ENCODE measurements around the gene FGF8.

Gene FGF8

GRCh38 chr10:101781984-101782810 is 6.3 kb upstream of the FGF8 start:
- DNase-seq (ENCODE audit: low read depth) = no peak

DNA sequence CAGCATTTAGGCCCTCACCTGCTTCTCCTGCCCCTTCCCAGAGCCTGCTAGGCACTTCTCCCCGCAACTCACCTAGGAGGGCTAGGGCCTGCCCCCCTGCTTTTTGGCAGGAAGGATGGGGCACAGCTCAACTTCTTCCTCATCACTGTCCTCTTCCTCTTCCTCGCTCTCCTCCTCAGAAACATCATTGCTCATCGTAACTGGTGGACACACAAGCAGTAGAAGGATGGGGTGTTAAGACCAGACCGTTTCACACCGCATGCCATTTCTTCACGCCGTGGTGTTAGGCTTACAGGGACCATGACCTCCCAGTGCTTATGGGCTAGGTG is 5.7 kb upstream of the FGF8 start:
- DNase-seq (ENCODE audit: low read depth) = no peak

DNA sequence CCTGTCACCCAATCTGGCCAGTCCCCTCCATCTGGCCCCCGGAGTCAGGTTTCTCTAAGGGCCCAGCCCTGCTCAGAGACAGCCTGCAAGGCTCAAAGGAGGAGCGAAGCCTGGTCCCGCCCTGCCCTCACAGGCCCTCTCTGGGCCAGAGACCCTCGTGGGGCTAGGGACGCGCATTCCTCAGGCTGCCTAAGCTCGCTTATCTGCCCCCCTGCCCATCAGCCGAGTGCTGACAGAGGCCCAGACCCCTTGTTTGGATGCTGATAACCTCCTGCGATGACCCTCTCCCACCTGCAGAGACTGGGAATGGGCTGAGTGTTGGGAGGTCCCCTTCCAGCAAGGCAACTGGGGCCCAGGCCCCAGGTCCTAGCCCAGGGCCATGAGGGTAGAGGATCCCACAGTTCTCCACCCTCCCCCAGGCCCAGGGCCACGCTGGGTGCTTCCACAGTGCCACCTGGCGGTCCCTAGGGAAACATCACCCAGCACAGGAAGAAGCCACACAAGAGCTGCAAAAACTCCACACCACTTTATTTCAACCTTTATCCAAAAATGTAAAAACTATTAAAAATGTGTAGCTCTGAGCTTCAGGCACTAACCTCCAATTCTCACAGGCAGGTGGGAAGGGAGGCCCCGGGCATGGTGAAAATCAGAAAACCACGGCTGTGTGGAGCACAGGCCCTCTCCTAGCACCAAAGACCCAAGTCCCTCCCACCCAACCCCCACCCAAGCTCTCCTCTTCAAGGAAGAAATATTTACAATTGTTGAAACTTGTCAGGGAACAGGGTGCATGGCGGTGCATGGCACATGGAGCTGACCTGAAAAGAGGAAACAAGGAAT is 5.1 kb upstream of the FGF8 start:
- DNase-seq (ENCODE audit: low read depth) = peak; percentile 38

DNA sequence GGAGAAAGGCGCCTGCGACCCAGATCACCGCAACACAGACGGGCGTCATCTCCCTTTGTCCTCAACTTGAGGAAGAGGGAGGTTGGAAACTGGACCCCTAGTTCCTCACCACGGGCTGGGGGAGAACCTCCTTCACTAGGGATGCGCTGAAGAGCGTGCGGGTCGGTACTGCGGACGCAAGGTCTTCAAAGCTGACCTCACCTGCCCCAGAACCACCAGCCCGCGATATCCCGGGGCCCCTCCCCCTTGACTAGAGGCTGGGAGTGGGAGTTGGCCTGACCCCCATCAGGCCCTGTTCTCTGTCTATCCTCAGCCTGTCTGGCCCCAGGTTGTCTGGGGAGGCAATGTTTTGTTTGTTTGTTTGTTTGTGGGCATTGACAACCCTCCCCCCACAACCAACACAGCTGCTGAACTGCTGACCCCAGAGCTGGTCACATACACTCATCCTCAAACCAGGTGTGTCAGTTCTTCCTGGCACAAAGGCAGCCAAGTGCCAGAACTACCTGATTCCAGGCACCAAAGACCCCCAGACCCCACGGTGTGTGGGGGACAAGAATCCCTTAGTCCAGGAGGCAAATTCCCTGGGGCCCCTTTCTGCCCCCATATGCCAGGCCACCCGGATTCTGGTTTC is 4.4 kb upstream of the FGF8 start:
- no peak for DNase-seq (ENCODE audit: low read depth)

- DNase-seq (ENCODE audit: low read depth) = peak; percentile 40
These were observed 3.8 kb upstream of the FGF8 start for GRCh38 chr10:101779544-101780186.

- DNase-seq (ENCODE audit: low read depth) = peak; percentile 43
These were observed 3.0 kb upstream of the FGF8 start for GRCh38 chr10:101778781-101779543.

GRCh38 chr10:101778151-101778780 is 2.4 kb upstream of the FGF8 start:
- DNase-seq (ENCODE audit: low read depth) = no peak

- DNase-seq (ENCODE audit: low read depth) = no peak
These were observed 1.8 kb upstream of the FGF8 start for GRCh38 chr10:101777619-101778145.

DNA sequence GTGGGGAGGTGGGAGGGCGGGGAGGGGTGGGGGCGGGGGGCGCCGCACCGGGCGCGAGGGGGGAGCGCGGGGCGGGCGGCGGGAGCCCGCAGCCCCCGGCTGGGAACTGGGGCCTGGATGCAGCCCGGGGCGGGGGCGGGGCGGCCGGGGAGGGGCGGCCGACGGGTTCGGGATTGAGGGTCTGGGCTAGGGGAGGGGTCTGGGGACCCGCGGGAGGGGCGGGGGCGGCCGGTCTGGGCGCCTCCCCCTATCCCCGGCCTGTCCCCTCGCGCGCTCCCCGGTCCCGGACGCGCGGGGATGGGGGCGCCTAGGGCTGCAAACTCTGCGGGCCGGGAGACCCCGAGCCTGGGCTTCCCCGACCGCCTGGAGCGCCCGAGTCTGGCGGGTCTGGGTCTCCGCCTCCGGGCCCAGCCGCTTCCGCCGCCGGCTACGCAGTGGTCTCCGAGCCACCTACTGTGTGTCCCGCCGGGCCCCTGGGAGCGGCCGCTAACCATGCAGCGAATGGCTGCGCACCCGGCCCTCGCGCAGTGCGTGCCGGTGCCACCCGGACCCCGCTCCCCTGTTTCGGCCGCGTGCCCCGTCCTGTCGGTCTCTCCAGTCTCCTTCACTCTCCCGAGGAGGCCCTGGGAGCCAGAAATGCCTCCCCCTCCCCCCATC is 375 bp upstream of the FGF8 start:
- DNase-seq (ENCODE audit: low read depth) = no peak

DNA sequence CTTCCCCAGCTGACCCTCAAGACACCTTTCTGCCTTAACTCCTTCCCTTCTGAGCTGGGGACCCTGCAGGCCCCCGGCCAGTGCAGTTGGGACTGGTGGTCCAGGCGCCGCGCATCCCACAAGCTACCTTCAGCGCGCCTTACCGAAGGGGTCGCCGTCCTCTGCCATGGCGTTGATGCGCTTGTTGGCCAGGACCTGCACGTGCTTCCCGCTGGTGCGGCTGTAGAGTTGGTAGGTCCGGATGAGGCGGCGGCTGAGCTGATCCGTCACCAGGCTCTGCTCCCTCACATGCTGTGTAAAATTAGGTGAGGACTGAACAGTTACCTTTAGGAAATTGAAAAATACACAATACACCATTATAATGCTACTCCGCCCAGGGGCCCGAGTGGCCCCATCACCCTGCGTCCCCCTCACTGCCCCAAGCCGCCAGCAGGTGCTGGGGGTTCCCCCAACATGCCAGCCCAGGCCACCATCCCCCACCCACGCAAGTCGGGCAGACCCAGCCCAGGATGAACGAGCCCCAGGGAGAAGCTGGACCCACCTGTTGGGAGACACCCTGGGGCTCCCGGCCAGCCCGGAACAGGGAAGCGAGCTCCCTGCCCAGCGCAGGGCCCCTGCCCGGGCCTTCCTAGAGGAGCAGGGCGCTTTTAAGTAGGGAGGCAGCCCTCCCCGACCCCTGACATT is 1.2 kb downstream of the FGF8 start:
- no peak for DNase-seq (ENCODE audit: low read depth)

DNA sequence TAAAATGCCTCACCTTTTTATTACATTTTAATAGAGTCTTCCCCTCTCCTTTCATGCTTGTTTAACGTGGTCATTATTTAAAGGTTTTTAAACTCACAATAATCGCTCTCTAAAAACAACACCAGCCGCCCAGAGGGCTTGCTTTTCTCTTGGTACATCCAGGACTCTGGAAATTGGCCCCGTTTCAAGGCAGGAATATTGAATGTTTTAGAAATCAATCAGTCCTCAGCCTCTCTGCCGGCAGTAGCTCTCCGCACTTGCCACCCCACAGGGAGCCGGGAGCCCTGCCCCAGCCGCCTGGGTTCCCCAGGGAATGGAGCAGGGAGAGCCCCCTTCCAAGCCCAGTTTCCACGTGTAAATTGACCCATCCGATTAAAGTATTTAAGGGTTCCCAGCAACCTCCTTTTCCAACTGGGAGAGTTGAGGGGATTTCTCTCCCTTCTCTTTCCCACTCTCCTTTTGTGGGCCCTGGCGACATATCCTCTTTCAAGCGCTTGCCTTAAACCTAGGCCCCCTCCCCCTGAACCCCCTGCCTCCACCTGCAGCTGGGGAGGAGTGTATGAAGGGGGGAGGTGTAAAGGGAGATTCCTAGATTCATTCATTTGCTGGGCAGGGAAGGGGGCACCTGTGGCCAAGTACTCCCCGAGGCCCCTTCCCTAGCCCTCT is 1.9 kb downstream of the FGF8 start:
- DNase-seq (ENCODE audit: low read depth) = no peak

GRCh38 chr10:101772895-101773761 is 2.8 kb downstream of the FGF8 start:
- DNase-seq (ENCODE audit: low read depth) = no peak

GRCh38 chr10:101772017-101772894 is 3.7 kb downstream of the FGF8 start:
- DNase-seq (ENCODE audit: low read depth) = no peak

GRCh38 chr10:101771380-101771779 is 4.5 kb downstream of the FGF8 start:
- DNase-seq (ENCODE audit: low read depth) = no peak

GRCh38 chr10:101770331-101771215 is 5.3 kb downstream of the FGF8 start:
- DNase-seq (ENCODE audit: low read depth) = no peak

GRCh38 chr10:101769541-101770180 is 6.3 kb downstream of the FGF8 start:
- DNase-seq (ENCODE audit: low read depth) = no peak

Measured in amniotic epithelial cell (primary cell).